HG02759 (cell line): ENCODE measurements around the gene RFPL3.
"Not testable (repeated sequence)": the region's sequence is repeated elsewhere in the genome, so short reads cannot be mapped to it uniquely, and the experiment has no call there.

ENCODE experiments used
- ATAC-seq: cut with Tn5 transposase; IDR thresholded peaks from one replicate; pipeline ENCODE4 v1.9.1; 2021; ENCODE audit warnings: mild to moderate bottlenecking, moderate library complexity; ENCODE audit not compliant: unreplicated experiment

Gene RFPL3

GRCh38 chr22:32329202-32329645 is 28.4 kb upstream of the RFPL3 start:
- ATAC-seq, result no peak

DNA sequence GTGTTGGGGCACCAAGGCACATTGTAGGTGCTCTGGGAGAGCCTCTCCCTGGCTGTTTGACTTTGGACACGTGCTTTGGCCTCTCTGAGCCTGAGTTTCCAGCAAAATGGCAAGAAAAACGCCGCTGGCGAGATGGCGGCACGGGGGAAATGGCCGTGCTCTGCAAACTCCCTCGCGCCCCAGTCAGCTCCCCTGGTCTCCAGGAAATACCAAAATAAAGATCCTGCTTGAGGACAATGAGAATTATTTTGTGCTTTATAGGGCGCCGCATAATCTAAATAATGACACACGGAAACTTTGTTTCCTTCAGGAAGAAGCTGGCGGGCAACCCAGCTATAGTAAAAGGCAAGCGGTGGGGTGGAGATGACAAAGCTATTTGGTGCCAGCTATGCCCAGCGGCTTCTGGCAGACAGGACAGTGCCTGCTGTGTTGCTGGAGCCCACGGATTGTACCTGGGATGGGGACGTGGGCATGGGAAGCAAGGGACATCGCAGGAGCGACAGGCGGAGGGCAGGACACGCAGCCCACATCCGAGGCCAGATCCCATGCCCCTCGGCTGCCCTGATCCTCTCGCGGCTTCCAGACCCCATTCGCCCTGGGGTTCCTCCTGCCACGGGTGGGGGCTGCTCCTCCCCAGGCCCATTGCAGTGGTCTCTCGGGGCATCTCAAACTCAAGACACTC is 26.3 kb upstream of the RFPL3 start:
- no peak for ATAC-seq

DNA sequence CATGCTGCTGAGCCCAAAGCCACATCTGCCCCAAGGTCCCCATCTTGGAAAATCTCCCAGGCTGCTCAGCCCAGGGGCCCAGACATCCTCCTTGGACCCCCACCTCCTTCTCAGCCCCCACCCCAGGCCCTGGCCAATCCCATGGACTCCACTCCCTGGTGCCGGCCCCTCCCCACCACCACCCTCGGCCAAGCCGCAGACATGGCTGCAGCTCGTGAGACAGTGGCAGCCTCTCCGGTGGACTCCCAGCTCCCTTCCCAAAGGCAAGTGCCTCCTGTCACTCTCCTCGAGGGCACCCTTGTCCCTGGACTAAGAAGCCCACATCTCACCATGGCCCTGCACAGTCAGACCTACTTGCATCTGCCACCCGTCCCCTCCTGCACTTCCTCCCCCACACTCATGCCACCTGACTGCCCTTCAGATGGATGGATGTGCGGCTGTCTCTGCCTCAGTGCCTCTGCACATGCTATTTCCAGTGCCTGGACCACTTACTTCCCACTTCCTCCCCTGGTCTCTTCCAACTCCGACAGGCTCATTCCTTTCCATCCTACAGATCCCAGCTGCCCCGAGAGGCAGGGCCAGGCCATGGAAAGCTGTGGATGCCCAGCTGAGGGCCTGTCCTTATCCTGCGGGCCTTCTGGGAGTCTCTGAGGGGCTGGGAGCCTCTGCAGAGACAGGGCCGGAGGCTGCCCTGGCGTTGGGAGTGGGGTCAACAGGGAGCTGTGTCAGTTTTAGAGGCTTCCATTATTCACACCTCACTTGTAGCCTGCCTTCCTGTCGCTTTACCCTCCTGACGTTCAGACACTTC is 25.5 kb upstream of the RFPL3 start:
- no peak for ATAC-seq

- ATAC-seq, result no peak
Observed at GRCh38 chr22:32333141-32333768, 24.4 kb upstream of the RFPL3 start.

DNA sequence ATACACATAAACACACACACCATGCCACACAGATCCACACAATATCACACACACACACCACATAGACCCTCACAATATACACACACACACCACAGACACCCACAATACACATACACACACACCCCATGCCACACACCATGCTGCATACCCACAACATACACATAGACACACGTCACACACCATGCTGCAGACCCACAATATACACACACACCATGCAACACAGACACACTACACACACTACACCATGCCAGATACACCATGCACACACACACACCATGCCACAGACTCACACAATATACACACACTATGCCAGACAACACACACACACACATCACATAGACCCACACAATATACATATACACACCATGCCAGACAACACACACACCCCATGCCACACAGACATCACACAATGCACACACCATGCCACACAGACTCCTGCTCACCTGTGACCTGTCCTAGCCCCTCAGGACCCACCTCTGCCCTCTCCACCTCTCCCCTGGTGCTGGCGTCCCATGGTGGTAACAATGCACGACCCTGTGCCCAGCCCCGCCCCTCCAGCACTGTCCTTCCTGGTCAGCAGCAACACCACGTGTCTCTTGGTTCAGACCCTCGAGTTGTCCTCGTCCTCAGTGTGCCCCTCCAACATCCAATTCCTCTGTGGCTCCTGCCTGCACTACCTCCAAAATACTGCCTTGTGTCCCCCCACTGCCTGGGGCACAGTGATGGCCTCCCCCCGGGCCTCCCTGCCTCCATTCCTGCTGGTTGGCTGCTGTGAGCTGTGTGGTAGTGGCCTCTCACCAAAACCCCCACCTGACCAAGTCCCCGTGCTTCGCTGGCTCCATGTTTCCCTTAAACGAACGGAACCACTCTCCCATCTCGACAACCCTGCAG is 23.7 kb upstream of the RFPL3 start:
- ATAC-seq, result no peak

DNA sequence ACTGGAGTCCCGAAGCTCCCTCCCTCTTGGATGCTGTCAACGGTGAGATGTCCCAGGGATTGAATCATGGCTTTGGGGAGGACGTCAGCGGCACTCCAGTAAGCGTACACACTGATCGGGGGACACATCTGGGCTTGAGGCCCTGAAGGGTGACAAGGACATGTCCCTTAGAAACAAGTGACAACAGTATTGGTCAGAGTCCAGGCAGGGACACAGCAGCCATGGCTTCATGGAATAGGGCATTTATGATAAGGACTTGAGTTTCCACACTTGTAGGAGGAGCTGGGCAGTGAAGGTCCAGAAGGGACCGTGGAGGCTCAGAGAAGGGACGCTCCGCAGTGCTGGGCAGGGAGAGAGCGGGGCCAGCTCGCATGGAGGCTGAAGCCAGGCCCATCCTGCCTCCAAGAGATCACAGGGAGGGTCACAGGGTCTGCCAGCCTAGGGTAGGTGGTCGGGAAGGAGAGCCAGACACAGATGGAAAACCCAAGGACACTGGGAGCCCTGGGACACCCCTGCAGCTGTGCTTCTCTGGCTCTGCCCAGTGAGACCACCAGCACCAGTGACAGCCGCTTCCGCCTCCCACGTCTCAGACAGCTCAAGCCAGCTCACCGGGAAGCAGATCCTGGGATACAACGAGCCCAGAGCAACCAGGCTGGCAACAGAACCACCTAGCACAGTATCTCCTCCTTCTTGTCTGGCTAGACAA is 22.9 kb upstream of the RFPL3 start:
- ATAC-seq, result no peak

GRCh38 chr22:32335471-32335870 is 22.2 kb upstream of the RFPL3 start:
- no peak for ATAC-seq

DNA sequence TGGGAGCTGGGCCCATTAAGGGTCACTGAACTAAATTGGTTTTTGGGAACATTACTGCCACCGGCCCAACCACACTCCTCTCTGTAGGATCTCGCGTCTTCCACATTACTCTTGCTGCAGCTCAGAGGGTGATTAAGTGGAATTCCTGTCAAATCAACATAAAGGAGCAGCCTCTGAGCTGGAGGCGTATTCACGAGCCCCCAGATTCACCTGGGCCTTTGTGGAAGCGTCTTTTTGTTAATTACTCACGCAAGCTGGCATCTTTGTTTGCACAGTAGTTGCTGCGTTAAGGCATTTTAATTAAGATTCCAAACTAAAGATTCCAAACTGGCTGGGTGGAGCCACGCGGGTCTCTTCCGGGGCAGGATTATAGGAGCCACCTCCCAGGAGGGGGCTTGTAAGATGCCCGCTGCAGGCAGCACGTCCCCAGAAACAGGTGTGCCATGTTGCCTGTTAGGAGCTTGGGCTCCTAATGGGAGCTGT is 21.5 kb upstream of the RFPL3 start:
- ATAC-seq, result no peak

- ATAC-seq, result no peak
Observed at GRCh38 chr22:32336771-32337424, 20.8 kb upstream of the RFPL3 start.

GRCh38 chr22:32337425-32337824 is 20.2 kb upstream of the RFPL3 start:
- not testable (repeated sequence) for ATAC-seq

- ATAC-seq, result no peak
Observed at GRCh38 chr22:32338757-32339156, 18.9 kb upstream of the RFPL3 start.

DNA sequence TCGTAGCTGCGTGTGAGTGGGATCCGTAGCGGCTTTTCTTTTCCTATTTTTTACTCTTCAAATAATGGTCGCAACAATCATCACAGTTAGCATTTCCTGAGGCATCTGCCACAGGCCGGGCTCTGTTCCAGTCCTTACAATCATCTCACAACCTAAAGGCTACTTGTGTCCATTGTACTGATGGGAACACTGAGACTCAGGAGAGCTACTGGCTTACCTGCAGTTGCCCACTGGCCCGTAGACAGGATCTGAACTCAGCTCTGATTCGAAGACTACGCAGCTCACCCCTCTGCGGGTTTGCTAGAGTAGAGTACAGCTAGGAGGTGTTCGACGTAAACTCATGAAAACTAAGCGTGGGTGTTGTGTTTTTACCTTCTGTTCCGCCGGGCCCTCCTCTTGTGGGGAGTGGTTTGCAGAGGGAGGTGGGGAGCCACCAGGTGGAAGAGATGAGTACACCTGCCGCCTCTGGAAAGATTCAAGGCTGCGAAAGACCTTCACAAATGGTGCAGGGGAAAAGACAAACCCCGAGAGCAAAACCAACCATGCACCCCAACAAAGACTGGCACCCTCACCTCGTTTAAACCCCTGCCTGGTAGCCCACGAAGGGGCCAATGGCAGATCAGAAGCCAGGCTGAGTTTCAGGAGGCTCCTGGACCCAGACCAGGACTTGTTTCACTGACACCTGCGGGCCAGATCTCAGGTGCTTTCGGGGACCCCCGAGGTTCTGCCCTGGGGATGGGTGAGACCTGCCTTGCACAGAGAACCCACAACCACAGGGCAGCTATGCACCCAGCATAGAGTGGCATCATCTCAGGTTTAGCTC is 18.3 kb upstream of the RFPL3 start:
- ATAC-seq, result no peak

- no peak for ATAC-seq
Observed at GRCh38 chr22:32340411-32340810, 17.3 kb upstream of the RFPL3 start.

DNA sequence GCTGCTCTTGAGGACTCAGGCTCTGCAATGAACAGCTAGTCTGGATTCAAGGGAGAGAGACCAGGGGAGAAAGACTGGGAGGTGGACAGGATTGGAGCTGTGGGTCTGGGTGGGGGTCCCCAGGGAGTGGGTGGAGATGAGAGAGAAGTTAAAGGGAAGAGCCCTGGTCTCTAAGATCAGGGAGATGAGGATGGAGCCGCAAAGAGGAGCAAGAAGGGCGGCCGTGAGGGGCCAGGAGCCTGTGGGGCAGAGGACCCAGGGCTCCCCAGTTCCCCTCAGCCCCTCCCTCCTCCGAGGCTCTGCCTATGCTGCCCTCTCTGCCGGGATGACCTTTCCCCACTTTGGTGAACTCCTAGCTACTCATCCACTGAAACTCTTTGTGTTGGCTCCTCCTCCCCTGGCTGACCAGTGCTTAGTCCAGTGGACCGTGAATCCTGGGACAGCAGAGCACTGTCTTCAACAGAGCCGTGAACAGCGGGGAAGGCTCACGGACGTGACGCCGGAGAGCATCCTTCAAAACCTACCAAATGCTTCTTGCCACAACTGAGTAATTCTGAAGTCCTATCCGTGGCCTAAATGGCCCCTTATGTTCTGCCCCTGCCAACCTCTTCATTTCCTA is 16.4 kb upstream of the RFPL3 start:
- no peak for ATAC-seq

- ATAC-seq, result no peak
Observed at GRCh38 chr22:32342977-32343376, 14.7 kb upstream of the RFPL3 start.

DNA sequence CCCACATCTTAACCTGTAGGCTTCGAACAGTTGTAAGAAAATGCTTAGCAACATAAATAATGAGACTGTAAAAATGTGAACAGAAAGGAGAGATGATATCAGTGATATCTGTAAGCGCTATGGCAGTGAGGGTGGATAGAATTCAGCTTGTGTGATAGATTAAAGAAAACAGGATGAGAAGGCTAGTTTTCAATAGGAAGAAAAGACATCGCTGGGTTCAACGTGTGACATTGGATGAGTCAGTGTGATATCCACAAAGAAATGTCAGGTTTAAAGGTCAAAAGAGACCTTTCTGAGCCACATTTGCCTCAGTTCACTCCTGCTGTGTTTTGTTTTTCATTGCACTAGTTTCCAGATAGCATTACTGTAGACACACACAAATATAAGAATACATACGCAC is 13.7 kb upstream of the RFPL3 start:
- ATAC-seq, result no peak

- no peak for ATAC-seq
Observed at GRCh38 chr22:32348031-32348611, 9.5 kb upstream of the RFPL3 start.

- ATAC-seq, result not testable (repeated sequence)
Observed at GRCh38 chr22:32351875-32352274, 5.8 kb upstream of the RFPL3 start.
